Measurements from ENCODE around the gene MNAT1.
"Not testable (repeated sequence)": the region's sequence is repeated elsewhere in the genome, so short reads cannot be mapped to it uniquely, and the experiment has no call there.

The MNAT1 gene

DNA sequence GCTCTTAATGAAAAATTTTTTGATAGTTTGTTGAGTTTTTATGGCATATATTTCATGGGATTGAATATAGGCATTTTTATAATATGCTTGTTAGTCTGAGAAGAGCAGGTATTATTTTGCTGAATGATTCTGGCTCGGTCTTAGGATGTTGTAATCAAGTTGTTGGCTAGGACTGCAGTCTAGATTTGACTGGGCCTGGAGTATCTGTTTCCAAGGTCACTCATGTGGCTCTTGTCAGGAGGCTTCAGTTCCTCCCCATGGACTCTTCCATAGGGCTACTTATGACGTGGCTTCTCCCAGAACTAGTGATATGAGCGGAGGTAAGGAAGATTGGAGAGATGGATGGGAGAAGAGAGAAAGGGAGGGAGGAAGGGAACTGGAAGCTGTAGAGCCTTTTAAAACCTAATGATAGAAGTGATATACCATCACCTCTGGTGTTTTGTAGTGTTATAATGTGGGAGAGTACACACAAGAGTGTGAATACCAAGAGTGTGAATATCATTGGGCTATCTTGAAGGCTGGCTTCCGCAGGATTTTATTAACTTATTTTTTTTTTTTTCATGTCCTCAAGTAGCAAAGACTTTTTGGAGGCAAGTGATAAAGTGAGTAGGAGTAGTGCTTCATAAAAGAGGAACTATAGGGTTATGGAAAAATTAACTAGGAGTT, 4.4 kb downstream of the MNAT1 start:
- no peak for DNase-seq (ENCODE audit: low read depth)

DNA sequence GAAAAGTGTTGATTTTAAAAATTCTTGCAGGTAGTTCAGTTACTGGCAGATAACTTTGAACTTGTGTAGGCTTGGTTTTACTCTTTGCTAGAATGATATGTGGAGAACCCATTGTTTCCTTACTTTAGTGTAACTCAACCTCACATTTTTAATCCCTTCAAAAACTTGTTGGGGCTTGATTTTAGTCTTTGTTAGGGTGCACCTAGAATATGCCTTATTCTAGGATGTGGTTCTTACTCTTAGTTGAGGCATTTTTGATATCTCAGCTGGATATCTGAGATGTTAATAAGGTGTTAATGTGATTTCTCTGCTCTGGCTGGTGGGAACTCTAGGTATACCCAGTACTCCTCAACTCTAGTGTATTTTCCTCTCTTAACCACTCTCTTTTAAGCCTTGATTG, 10.0 kb downstream of the MNAT1 start:
- no peak for DNase-seq (ENCODE audit: low read depth)

DNA sequence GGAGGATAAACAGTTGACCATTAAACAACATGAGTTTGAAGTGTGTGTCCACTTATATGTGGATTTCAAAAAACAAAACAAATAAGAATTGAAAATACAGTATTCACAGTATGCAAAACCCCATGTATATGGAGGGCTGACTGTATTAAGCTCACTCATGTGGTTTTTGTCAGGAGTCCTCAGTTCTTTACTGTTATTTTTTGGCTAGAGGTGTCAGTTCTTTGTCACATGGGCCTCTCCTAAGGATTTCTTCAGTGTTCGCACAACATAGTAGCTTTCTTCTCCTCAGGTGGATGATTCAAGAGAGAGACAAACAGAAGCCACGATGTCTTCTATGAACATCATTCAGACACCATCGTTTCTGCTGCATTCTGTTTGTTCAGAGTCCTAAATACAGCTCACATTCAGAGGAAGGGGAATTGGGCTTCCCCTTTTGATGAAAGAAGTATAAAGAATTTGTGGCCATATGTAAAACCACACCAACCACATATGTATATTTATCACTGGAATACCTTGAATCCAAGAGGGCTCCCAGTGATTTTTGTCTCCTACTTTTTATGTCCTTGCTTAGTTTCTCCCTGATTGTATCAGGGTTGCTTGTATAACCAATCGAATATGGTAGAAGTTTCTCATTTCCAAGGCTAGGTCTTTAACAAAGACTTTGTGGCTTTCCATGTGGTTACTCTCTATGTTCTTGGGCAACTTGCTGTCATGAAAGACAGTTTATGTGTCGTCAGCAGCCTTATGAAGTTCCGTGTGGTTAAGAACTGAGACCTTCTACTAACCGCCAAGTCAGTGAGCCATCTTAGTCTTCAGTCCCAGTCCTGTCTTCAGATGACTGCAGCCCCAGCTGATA, 18.9 kb downstream of the MNAT1 start:
- DNase-seq (ENCODE audit: low read depth) = no peak

DNA sequence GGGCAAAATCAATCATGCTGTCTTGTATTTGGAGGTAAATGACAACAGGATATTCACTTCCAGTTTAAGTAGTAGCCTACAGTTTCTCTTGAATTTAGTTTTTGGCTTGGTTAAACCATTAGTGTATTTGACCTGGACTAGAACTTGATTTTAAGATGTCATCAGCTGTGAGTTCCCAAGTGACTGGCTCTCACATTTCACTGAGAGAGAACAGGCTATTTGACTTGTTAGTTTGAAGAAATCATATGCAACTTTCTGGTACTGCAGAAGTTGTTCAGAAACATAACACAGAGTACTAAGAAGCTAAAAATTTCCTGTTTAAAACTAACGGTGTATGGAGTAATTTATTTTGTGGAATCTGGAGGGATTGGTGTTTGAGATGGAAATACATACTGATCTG, 22.3 kb downstream of the MNAT1 start:
- DNase-seq (ENCODE audit: low read depth) = no peak

DNA sequence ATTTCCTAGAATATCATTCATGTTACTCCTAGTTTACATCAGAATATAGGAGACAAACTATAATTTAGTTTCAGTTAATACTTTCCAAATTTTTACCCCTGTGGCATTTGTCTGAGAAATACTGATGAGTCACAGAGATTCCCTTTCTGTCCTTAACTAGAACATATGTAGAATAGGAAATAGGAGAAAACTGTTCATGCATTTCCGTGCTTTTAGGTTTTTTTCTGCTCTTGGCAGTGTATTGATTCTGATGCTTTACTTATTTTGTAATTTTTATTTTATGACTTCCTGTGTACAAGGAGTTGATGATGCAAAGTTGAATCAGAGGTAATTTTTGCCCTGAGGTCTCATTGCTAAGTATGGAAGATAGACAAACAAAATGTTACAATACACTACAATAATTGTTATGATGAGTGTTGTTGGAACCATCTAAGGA, 23.0 kb downstream of the MNAT1 start:
- peak; percentile 80 for DNase-seq (ENCODE audit: low read depth)

DNA sequence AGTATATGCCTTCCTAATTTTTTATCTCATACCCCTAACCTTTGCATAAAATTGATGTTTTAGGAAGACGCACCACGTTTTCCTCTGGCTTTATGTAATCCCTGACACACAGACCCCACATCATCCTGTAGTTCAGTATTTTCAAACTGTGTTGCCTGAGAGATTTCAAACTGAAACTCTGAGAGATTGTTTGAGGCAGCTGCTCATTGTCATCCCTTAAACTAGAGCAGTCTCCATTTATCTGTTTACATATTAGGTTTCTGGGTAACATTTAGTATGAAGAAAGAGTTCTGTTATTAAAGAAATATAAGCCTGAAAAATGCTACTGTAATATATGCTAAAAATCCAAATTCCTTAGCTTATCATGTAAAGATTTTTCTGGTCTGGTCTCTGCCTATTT, 24.3 kb downstream of the MNAT1 start:
- DNase-seq (ENCODE audit: low read depth) = no peak

DNA sequence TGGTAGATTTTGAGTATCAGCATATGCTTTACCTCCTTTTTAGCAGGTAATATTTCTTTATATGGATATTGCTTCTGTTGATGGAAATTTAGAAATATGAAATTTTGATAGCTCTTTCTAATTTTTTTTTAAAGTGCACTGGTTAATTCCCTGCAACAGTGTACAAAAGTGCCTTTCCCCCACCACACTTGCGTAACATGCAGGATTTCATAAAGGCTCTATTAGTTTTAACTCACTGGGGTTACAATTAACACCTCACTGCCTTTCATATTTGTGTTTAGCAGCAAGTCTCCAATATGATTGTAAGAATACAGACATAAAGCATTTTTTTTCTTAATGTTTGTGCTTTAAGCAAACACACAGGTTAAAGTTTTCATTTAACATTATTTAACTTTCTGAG, 25.6 kb downstream of the MNAT1 start:
- DNase-seq (ENCODE audit: low read depth) = no peak

DNA sequence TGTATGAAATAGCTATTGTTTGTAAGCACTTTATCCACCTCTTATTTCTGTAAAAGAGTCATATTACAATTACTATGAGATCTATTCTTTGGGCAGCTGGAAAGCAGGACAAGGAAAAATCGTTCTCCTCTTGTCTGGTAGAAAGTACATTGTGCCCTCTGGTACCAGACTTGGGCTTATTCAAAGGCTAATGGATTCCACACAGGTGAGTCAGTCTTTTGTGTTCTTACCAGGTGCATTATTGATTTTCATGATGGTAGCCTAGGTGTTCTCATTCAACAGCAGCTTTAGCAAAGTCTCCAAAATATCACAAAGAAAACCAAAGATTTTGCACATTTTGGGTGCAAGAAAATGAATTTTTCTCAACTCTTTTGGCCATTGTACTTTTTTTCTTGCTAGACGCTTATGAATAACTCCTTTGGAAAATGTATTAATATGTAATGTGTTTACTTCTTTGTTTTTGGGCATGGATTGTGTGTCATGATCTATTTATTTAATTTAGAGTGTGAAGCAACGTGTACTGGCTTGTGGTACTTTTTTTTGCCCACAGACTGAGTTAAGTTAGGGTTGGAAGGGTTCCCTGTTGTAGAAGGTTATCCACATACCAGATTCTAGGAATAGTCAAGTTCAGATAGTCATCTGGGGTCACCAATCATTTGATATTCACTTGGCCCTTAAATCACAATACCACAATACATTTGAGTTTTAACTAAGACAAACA, 26.2 kb downstream of the MNAT1 start:
- no peak for DNase-seq (ENCODE audit: low read depth)

DNA sequence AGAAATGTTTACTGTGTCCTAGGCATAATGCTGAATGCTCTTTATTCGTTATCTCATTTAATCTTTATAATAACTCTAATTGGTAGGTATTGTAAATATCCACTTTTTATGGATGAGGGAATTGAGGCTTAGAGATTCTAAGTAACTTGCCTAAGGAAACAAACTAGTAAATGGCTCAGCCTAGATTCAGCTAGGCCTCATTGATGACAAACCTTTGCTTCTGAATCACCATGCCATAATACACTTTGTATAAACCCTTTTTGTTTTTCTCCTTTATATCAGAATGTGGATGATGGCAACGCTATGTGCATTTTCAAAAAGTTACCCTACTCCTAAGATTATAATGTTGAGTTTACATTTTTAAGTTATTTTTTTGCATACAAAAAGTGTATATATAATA, 34.0 kb downstream of the MNAT1 start:
- DNase-seq (ENCODE audit: low read depth) = no peak

DNA sequence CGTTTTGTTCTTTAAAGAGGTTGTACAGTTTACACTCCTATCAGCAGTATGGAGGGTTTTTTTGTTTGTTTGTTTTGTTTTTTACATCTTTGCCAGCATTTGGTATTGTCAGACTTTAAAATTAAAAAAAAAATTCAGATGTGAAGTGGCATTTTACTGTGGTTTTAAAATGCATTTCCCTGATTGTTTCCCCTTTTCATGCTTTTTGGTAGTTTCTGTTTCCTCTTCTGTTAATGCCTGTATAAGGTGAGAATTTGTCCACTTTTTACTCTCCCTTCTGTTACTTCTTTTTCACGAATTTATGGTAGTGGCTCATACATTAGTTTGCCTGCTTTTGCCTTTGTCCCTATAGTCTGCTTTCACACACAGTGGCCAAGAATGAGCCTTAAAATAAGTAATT, 36.6 kb downstream of the MNAT1 start:
- DNase-seq (ENCODE audit: low read depth) = no peak

DNA sequence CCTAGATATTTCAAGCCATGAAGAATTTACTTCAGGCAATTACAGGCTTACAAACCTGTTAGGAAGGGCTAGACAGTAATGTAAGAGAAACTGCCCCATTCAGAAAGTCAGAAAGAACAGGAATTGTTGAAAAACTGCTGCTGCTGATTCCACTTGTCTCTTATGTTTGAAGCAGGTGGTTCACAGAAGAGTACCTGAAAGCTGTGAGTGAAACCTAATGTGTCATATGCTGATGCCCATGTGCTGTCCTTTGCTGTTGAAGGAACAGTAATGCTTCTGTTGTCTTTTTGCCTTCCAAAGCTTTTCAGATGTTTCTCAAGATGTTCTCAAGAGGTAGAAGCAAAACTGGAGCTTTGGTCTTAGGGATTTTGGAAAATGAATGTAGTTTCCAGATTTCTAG, 39.0 kb downstream of the MNAT1 start:
- no peak for DNase-seq (ENCODE audit: low read depth)

DNA sequence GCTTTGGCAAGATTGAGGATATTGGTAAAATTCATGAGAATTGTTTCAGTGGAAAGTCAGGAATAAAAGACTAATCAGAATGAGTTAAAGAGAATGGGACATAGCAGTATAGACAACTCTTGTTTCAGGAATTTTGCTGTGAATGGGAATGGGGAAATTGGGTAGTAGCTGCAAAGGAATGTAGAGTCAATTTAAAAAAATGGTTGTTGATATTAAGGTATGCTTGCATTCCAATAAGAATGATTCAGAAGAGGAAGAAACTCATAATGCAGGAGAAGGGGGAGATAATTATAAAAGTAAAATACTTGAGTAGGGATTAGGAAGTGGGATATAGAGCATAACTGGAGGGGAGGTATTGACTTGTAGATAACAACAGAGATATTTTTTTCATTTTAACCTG, 40.7 kb downstream of the MNAT1 start:
- DNase-seq (ENCODE audit: low read depth) = peak; percentile 69

DNA sequence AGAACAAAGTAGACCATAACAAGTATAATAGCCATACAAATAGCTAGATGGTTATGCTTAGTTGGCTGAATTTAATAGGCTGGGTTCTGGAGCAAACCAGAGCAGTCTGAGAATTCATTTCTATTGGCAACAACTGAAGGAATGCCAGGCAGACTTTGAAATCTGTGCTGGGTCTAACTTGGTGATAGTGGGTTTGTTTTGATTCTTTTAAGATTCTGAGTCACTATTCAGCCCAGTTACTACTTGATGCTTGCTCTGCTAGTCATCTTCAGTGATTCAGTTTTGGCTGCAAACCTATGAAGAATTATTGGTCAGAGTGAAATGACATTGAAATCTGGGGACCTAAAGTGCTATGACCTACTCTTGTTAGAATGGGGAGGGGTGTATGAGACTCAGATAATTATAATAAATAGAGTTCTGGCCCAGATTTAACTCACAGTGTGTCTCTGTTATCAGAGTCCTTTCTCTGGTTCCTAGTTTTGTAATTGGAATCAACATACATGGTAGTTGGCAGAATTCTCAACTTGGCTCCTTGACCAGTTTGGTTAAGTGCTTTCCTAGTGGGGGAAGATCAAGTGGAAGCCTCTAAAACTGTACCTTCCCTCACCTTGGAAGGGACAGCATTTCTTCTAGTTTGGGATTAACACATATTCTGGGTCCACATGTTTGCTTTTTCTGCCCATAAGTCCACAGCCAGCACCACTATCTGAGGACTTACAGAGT, 43.5 kb downstream of the MNAT1 start:
- DNase-seq (ENCODE audit: low read depth) = peak; percentile 84

DNA sequence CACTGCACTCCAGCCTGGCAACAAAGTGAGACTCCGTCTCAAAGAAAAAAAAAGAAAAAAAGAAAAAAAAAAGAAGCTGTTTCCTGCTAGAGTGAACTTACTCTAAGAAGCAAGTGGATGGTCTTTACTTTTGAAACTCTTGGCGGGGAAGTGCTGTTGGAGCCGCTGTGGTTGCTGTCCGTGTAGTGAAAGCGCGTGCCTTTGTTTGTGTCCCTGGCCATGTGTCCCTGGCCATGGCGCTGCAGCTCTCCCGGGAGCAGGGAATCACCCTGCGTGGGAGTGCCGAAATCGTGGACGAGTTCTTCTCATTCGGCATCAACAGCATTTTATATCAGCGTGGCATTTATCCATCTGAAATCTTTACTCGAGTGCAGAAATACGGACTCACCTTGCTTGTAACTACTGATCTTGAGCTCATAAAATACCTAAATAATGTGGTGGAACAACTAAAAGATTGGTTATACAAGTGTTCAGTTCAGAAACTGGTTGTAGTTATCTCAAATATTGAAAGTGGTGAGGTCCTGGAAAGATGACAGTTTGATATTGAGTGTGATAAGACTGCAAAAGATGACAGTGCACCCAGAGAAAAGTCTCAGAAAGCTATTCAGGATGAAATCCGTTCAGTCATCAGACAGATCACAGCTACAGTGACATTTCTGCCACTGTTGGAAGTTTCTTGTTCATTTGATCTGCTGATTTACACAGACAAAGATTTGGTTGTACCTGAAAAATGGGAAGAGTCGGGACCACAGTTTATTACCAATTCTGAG, 45.4 kb downstream of the MNAT1 start:
- not testable (repeated sequence) for DNase-seq (ENCODE audit: low read depth)

DNA sequence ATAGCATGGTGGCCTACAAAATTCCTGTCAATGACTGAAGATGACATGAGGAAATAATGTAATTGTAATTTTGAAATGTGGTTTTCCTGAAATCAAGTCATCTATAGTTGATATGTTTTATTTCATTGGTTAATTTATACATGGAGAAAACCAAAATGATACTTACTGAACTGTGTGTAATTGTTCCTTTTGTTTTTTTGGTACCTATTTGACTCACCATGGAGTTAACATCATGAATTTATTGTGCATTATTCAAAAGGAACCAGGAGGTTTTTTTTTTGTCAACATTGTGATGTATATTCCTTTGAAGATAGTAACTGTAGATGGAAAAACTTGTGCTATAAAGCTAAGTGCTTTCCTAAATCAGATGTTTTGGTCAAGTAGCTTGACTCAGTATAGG, 46.0 kb downstream of the MNAT1 start:
- not testable (repeated sequence) for DNase-seq (ENCODE audit: low read depth)

DNA sequence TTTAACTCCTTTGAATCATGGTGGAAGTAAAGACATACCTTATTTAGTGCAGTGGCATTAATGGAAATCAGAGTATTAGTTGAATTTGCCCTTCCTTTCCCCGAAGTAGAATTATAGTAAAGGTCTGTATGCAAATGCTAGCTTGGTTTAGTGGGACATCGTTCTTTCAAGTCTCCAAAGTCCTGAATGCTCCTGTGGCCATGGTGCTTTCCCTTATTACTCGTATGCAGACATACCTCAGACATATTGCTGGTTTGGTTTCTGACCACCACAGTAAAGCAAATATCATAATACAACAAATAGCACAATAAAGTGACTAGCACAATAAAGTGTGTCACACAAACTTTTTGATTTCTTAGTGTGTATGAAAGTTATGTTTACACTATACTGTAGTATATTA, 52.3 kb downstream of the MNAT1 start:
- no peak for DNase-seq (ENCODE audit: low read depth)

DNA sequence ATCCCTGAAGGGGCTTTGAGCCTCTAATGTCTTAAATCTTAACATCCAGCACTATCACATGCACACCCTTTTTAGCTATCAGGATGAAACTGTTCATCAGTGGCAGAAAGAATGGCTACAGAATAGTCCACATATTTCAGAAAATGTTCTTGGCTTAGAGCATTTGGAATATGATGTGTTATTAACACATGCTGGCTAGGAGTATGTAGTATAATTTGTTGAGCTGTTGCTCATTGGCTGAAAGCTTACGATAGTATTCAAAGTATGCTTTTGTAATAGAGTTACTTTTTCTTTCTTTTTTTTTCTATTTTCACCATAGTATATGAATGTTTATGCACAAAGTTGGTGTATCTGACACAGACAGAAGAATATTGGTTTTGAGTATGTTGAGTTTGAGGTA, 55.1 kb downstream of the MNAT1 start:
- no peak for DNase-seq (ENCODE audit: low read depth)

DNA sequence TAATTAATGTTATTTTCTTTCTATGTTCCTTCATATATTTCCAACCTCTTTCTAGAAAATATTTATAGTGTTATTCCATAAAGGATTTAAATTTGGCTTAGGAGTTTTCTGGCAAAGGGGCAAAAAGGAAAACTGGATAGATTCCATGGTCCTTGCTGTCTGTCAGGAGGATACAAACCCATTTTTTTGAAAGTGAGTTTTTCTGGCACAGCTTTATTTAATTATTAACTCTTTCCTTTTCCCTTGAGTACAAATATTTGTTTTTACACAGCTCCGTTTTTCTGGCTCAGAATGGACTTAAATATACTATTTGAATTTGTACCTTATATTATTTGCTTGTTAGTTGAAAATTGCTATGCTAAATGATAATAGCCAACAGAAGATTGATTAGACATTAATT, 56.3 kb downstream of the MNAT1 start:
- no peak for DNase-seq (ENCODE audit: low read depth)

DNA sequence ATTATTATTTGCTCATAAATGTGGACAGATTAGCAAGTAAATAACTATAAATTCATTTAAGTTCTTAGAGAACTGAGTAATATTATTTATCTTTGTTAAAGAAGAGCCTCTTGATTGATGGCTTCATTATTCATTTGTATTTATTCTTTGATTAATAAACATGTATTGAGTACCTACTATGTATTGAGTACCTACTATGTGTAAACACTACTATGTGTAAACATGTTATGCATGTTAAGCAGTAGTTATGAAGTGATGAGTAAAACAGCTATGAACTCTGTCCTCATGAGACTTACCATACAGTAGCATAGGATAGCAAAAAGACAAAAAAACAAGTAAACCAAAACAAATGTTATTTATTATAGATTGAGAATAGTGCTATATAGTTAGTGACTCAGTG, 61.9 kb downstream of the MNAT1 start:
- DNase-seq (ENCODE audit: low read depth) = no peak

DNA sequence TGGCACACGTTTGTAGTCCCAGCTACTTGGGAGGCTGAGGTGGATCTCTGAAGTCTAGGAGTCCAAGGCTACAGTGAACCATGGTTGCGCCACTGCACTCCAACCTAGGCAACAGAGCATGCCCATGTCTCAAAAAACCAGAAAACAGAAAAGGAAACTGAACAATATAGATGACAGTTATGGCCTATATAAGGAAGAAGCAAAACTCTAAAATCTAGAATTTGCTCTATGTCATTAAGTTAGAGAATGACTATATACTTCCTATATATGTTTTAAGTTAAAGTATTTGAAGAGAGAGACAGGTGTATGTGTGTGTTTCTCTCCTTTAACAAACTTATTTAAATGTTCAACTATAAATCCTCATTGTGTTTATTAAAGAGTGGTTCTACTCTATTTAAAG, 65.8 kb downstream of the MNAT1 start:
- no peak for DNase-seq (ENCODE audit: low read depth)

DNA sequence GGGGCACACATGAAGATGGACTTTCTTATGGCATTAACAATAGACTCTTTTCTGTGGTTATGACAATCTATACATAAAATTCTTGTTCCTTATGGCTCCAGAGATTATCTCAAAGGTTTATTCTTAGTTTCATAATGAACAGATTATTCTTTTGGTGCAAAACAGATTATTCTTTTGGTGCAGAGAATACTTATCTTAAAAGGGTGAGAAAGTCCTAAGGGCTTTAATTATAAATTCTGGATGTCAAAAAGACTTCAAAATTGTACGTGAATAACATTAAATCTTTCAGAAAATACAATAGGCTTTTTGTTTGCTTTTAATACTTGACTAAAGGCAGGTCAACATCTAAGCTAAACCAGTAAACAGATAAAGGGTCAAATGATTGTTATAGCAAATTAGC, 69.3 kb downstream of the MNAT1 start:
- DNase-seq (ENCODE audit: low read depth) = no peak

All from HS-5 (cell line).